ENCODE measurements around the gene FASN.
A peak's percentile ranks its signal among the peaks of the same experiment; 100 is the strongest.

The FASN gene

GRCh38 chr17:82117139-82118090, 19.4 kb upstream of the FASN start:
- no peak for DNase-seq

GRCh38 chr17:82116246-82116645, 18.2 kb upstream of the FASN start:
- DNase-seq, result no peak

- DNase-seq, result no peak
These were observed 16.8 kb upstream of the FASN start for GRCh38 chr17:82114872-82115271.

GRCh38 chr17:82114447-82114846, 16.4 kb upstream of the FASN start:
- no peak for DNase-seq

GRCh38 chr17:82113941-82114340, 15.9 kb upstream of the FASN start:
- no peak for DNase-seq

- no peak for DNase-seq
These were observed 15.4 kb upstream of the FASN start for GRCh38 chr17:82113422-82113821.

- DNase-seq, result peak; percentile 34
These were observed 14.9 kb upstream of the FASN start for GRCh38 chr17:82112914-82113311.

- DNase-seq, result no peak
These were observed 14.3 kb upstream of the FASN start for GRCh38 chr17:82112181-82112913.

GRCh38 chr17:82110298-82110697, 12.3 kb upstream of the FASN start:
- no peak for DNase-seq

GRCh38 chr17:82108961-82109475, 11.0 kb upstream of the FASN start:
- no peak for DNase-seq

- DNase-seq, result no peak
These were observed 10.5 kb upstream of the FASN start for GRCh38 chr17:82108496-82108945.

GRCh38 chr17:82108038-82108437, 10.0 kb upstream of the FASN start:
- no peak for DNase-seq

GRCh38 chr17:82107341-82107860, 9.4 kb upstream of the FASN start:
- DNase-seq, result no peak

GRCh38 chr17:82106688-82107305, 8.8 kb upstream of the FASN start:
- DNase-seq, result no peak

- DNase-seq, result peak; percentile 85
These were observed 8.0 kb upstream of the FASN start for GRCh38 chr17:82105882-82106687.

GRCh38 chr17:82105417-82105881, 7.4 kb upstream of the FASN start:
- DNase-seq, result no peak

GRCh38 chr17:82104797-82105416, 6.9 kb upstream of the FASN start:
- no peak for DNase-seq

- no peak for DNase-seq
These were observed 5.8 kb upstream of the FASN start for GRCh38 chr17:82103553-82104451.

- DNase-seq, result no peak
These were observed 4.0 kb upstream of the FASN start for GRCh38 chr17:82101767-82102679.
